ENCODE data around the gene PTPMT1. TPM values are rescaled to one million over a fixed set of nuclear protein-coding genes. Genes with fewer than 3 reads are reported as not detected.

PTPMT1 gene
- total RNA-seq, 1 experiment from 2014 or later, result 108 TPM

- CTCF ChIA-PET, result no interaction called here
Observed at GRCh38 chr11:47550288-47551047, 14.9 kb upstream of the PTPMT1 start.

GRCh38 chr11:47551086-47551485, 14.3 kb upstream of the PTPMT1 start:
- Histone ChIP-seq H3K36me3 (ENCODE audit: control insufficient read depth, insufficient read depth, low read length) (no peaks in the 10 kb centered on the region), H3K4me1 (peaks cover 6% of the 10 kb centered on the region; the same call in 1 of the 2 replicates), H3K9me3 (no peaks in the 10 kb centered on the region), H3K4me3 (ENCODE audit: low read depth, low read length) (no peak overlapping the region; the same call in 1 of the 2 replicates), H3K27me3 (replicated peaks; ENCODE audit: control insufficient read depth, insufficient read depth, low read length) (no peaks in the 10 kb centered on the region)
- Mint-ChIP-seq H3K27ac (ENCODE audit: unreplicated experiment) (peak overlapping the region; percentile 93), H3K4me1 (ENCODE audit: low read depth, unreplicated experiment) (peaks cover 8% of the 10 kb centered on the region), H3K27me3 (ENCODE audit: insufficient read depth, unreplicated experiment) (no peaks in the 10 kb centered on the region), H3K36me3 (ENCODE audit: insufficient read depth, unreplicated experiment) (peaks cover 46% of the 10 kb centered on the region), H3K4me3 (ENCODE audit: unreplicated experiment) (peak overlapping the region; percentile 94), H3K9me3 (ENCODE audit: unreplicated experiment) (no peaks in the 10 kb centered on the region)
- BruUV-seq (replicated peaks), result no TSS peak
- CTCF ChIA-PET, result interaction anchor here (0.7 to 1.3 kb wide), 3 partner anchors 12 to 168 kb away, joined by 5 to 6 read pairs (median 6); partner anchors contain the start of gene PSMC3
- intact Hi-C loops (cut with micrococcal nuclease; ENCODE audit: unreplicated experiment), result loop anchor here (10.0 kb wide), 1 partner anchor 66 kb away; no protein-coding TSS in a partner anchor
- TF ChIP-seq CTCF (IDR thresholded peaks at IDR 0.05; ENCODE audit: insufficient read depth in 1 of 2, low read depth in 1 of 2, low read length in 1 of 2, severe bottlenecking in 1 of 2, unreplicated experiment in 1 of 2), result peak; percentile 29 to 41
- peak in 1 of 2 experiments; percentile 35 for DNase-seq
- POLR2A ChIA-PET, result interaction anchor here (0.7 to 1.5 kb wide), 2 partner anchors 11 to 14 kb away, joined by 4 to 5 read pairs; no protein-coding TSS in a partner anchor

More at GRCh38 chr11:47550288-47551047, 14.9 kb upstream of the PTPMT1 start:
- H3K4me1 ChIP-seq, result peaks cover 6% of the 10 kb centered on the region; the same call in 1 of the 2 replicates
- Mint-ChIP-seq H3K36me3 (ENCODE audit: insufficient read depth, unreplicated experiment) (peaks cover 46% of the 10 kb centered on the region), H3K4me3 (ENCODE audit: unreplicated experiment) (peak overlapping the region; percentile 94), H3K27ac (ENCODE audit: unreplicated experiment) (peak overlapping the region; percentile 93), H3K4me1 (ENCODE audit: low read depth, unreplicated experiment) (peaks cover 8% of the 10 kb centered on the region), H3K9me3 (ENCODE audit: unreplicated experiment) (no peaks in the 10 kb centered on the region), H3K27me3 (ENCODE audit: insufficient read depth, unreplicated experiment) (no peaks in the 10 kb centered on the region)
- no peaks in the 10 kb centered on the region for H3K27me3 ChIP-seq (replicated peaks; ENCODE audit: control insufficient read depth, insufficient read depth, low read length)
- intact Hi-C loops (cut with micrococcal nuclease; ENCODE audit: unreplicated experiment), result loop anchor here (10.0 kb wide), 1 partner anchor 66 kb away; no protein-coding TSS in a partner anchor
- no peaks in the 10 kb centered on the region for H3K36me3 ChIP-seq (ENCODE audit: control insufficient read depth, insufficient read depth, low read length)
- no TSS peak for BruUV-seq (replicated peaks)
- POLR2A ChIA-PET, result no interaction called here
- TF ChIP-seq CTCF (IDR thresholded peaks at IDR 0.05; ENCODE audit: insufficient read depth in 1 of 2, low read depth in 1 of 2, low read length in 1 of 2, severe bottlenecking in 1 of 2, unreplicated experiment in 1 of 2), result no peak
- H3K4me3 ChIP-seq (ENCODE audit: low read depth, low read length), result no peak overlapping the region
- no peak for DNase-seq
- no peaks in the 10 kb centered on the region for H3K9me3 ChIP-seq

GRCh38 chr11:47552056-47552565, 13.3 kb upstream of the PTPMT1 start:
- H3K27me3 Mint-ChIP-seq (ENCODE audit: insufficient read depth, unreplicated experiment), result no peaks in the 10 kb centered on the region
- no peaks in the 10 kb centered on the region for H3K9me3 Mint-ChIP-seq (ENCODE audit: unreplicated experiment)
- H3K4me3 Mint-ChIP-seq (ENCODE audit: unreplicated experiment), result peak overlapping the region; percentile 94
- peaks cover 45% of the 10 kb centered on the region for H3K36me3 Mint-ChIP-seq (ENCODE audit: insufficient read depth, unreplicated experiment)
- no peak for TF ChIP-seq CTCF (IDR thresholded peaks at IDR 0.05; ENCODE audit: insufficient read depth in 1 of 2, low read depth in 1 of 2, low read length in 1 of 2, severe bottlenecking in 1 of 2, unreplicated experiment in 1 of 2)
- POLR2A ChIA-PET, result interaction anchor here (0.7 to 1.5 kb wide), 3 partner anchors 12 to 14 kb away, joined by 4 to 5 read pairs (median 4); no protein-coding TSS in a partner anchor
- CTCF ChIA-PET, result interaction anchor here (0.6 to 1.3 kb wide), 5 partner anchors 13 to 1005 kb away, joined by 4 to 6 read pairs (median 5); partner anchors contain the start of gene PSMC3
- H3K4me1 ChIP-seq, result peaks cover 6% of the 10 kb centered on the region; the same call in 1 of the 2 replicates
- peak overlapping the region; percentile 96 for H3K4me3 ChIP-seq (ENCODE audit: low read depth, low read length)
- H3K27me3 ChIP-seq (replicated peaks; ENCODE audit: control insufficient read depth, insufficient read depth, low read length), result no peaks in the 10 kb centered on the region
- peaks cover 8% of the 10 kb centered on the region for H3K4me1 Mint-ChIP-seq (ENCODE audit: low read depth, unreplicated experiment)
- H3K36me3 ChIP-seq (ENCODE audit: control insufficient read depth, insufficient read depth, low read length), result no peaks in the 10 kb centered on the region
- TSS peak; percentile 44 for BruUV-seq (replicated peaks)
- peak overlapping the region; percentile 93 for H3K27ac Mint-ChIP-seq (ENCODE audit: unreplicated experiment)
- peak; percentile 54 to 62 for DNase-seq
- no peaks in the 10 kb centered on the region for H3K9me3 ChIP-seq
- intact Hi-C loops (cut with micrococcal nuclease; ENCODE audit: unreplicated experiment), result loop anchor here (2.0 to 10.0 kb wide), 2 partner anchors 21 to 67 kb away; no protein-coding TSS in a partner anchor

Data from Caco-2 (cell line).